SU-DHL-6 (cell line): ENCODE measurements around the gene CDK11A.
"Not testable (repeated sequence)": the region's sequence is repeated elsewhere in the genome, so short reads cannot be mapped to it uniquely, and the experiment has no call there.

Experiments
- CTCF ChIP-seq: fragments of 200-600 bp; sonication (generic); IDR thresholded peaks from one replicate; pipeline ENCODE4 v1.5.1; 2017; ENCODE audit warnings: antibody characterized with exemption, mild to moderate bottlenecking, low read length, moderate library complexity; ENCODE audit not compliant: insufficient read depth, poor library complexity, severe bottlenecking
- EZH2phosphoT487 ChIP-seq: fragments of 200-600 bp; sonication (generic), shearing (Covaris generic); conservative IDR thresholded peaks from 2 replicates; pipeline ENCODE4 v1.6.1; 2018; ENCODE audit warnings: mild to moderate bottlenecking, antibody characterized with exemption, low read length, moderate library complexity, mixed read lengths

GRCh38 chr1:1676087-1676486 lies 48.1 kb downstream of the CDK11A start:
- TF ChIP-seq CTCF, EZH2phosphoT487: not testable (repeated sequence)
